Dendritic cell treated with granulocyte-macrophage colony-stimulating factor and Interleukin-4, amounts not matched to agents 40 ng/mL and 50 ng/mL, for 4 days (primary cell): ENCODE measurements around the gene CNGB1.

Experiments used
- H3K27ac Mint-ChIP-seq: one replicate; pipeline ENCODE4 v1.8.0; 2022; ENCODE audit warnings: mild to moderate bottlenecking, mixed read lengths
- H3K27me3 Mint-ChIP-seq: one replicate; pipeline ENCODE4 v1.8.0; 2022; ENCODE audit warnings: mild to moderate bottlenecking, mixed read lengths
- H3K36me3 Mint-ChIP-seq: one replicate; pipeline ENCODE4 v1.8.0; 2022; ENCODE audit warnings: low read depth, mixed read lengths
- H3K4me1 Mint-ChIP-seq: one replicate; pipeline ENCODE4 v1.8.0; 2022; ENCODE audit warnings: low read depth, mixed read lengths
- H3K4me3 Mint-ChIP-seq: one replicate; pipeline ENCODE4 v1.8.0; 2022; ENCODE audit warnings: mild to moderate bottlenecking, moderate library complexity, mixed read lengths
- H3K9me3 Mint-ChIP-seq: one replicate; pipeline ENCODE4 v1.8.0; 2022; ENCODE audit warnings: mixed read lengths
- intact Hi-C: fragments of 100-400 bp; cut with micrococcal nuclease; formaldehyde crosslinking; loops from one replicate; pipeline ENCODE4 v1.15.0; 2022

CNGB1 gene

GRCh38 chr16:57976331-57976796 is 5.4 kb upstream of the CNGB1 start:
- no peak overlapping the region for H3K27ac Mint-ChIP-seq
- no peaks in the 10 kb centered on the region for H3K36me3 Mint-ChIP-seq
- H3K4me3 Mint-ChIP-seq, result no peak overlapping the region
- H3K27me3 Mint-ChIP-seq, result peaks cover 3% of the 10 kb centered on the region
- intact Hi-C loops, result no loop called here
- no peaks in the 10 kb centered on the region for H3K9me3 Mint-ChIP-seq
- H3K4me1 Mint-ChIP-seq, result no peaks in the 10 kb centered on the region

DNA sequence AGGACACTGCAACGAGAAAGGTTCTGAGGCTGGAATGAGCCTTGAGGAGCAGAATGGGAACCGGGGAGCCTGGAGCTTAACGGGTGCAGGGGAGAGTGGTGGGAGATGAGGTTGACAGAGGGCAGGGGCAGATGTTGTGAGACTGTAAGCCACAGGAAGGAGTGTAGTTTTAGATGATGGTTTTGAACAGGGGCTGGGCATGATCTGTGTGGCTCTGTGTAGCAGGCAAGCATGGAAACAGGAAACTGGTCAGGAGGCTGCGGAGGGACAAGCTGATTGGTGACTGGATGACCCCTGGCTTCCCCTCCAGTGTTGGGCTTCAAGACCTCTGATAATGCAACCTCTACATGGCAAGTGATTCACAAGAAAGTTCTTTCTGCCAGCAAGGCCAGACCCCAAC is 1.4 kb upstream of the CNGB1 start:
- no peak overlapping the region for H3K27ac Mint-ChIP-seq
- H3K27me3 Mint-ChIP-seq, result no peaks in the 10 kb centered on the region
- H3K4me3 Mint-ChIP-seq, result no peak overlapping the region
- no peaks in the 10 kb centered on the region for H3K9me3 Mint-ChIP-seq
- H3K36me3 Mint-ChIP-seq, result no peaks in the 10 kb centered on the region
- intact Hi-C loops, result no loop called here
- H3K4me1 Mint-ChIP-seq, result no peaks in the 10 kb centered on the region

DNA sequence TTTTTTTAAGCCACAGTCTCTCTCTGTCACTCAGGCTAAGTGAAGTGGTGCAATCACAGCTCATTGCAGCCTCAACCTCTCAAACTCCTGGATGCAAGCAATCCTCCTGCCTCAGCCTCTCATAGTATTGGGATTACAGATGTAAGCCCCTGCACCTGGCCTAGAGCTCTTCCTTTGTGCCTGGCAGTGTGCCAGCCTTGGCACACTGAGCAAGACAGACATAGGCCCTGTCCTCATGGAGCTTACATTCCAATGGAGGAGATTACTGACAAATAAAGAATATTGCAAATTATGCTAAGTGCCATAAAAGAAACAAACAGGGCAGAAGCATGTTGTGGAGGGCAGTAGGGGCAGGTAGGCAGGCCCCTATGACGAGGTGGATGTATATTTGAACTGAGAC is 920 bp upstream of the CNGB1 start:
- intact Hi-C loops, result no loop called here
- peaks cover 4% of the 10 kb centered on the region for H3K4me1 Mint-ChIP-seq
- no peaks in the 10 kb centered on the region for H3K9me3 Mint-ChIP-seq
- H3K27me3 Mint-ChIP-seq, result peaks cover 1% of the 10 kb centered on the region
- no peaks in the 10 kb centered on the region for H3K36me3 Mint-ChIP-seq
- H3K27ac Mint-ChIP-seq, result no peak overlapping the region
- no peak overlapping the region for H3K4me3 Mint-ChIP-seq

DNA sequence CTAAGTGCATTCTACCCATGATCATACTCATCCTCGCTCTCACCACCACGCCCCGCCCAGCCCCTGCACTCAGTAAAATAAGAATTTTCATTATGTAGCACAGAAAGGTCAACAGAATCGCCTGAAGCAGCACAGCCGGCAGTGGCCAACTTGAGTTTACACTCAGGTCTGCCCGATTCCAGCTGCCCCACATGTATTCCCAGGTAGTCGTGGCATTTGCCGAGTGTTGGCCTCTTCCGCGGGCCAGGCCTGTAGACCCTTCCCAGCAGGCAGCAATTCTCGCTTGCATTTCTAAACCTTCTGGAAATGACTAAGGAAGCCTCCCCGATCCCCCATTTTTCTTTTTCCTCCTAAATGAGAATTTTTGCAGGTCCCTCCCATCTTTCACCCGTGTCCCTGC is 609 bp downstream of the CNGB1 start:
- Mint-ChIP-seq H3K9me3 (no peaks in the 10 kb centered on the region), H3K27ac (no peak overlapping the region), H3K36me3 (no peaks in the 10 kb centered on the region), H3K4me3 (no peak overlapping the region), H3K27me3 (peaks cover 1% of the 10 kb centered on the region), H3K4me1 (peaks cover 5% of the 10 kb centered on the region)
- intact Hi-C loops, result no loop called here

- H3K4me3 Mint-ChIP-seq, result no peak overlapping the region
- no peaks in the 10 kb centered on the region for H3K36me3 Mint-ChIP-seq
- intact Hi-C loops, result no loop called here
- peaks cover 1% of the 10 kb centered on the region for H3K27me3 Mint-ChIP-seq
- H3K9me3 Mint-ChIP-seq, result no peaks in the 10 kb centered on the region
- no peak overlapping the region for H3K27ac Mint-ChIP-seq
- H3K4me1 Mint-ChIP-seq, result peaks cover 5% of the 10 kb centered on the region
These were observed 1.3 kb downstream of the CNGB1 start for GRCh38 chr16:57969451-57970123.

DNA sequence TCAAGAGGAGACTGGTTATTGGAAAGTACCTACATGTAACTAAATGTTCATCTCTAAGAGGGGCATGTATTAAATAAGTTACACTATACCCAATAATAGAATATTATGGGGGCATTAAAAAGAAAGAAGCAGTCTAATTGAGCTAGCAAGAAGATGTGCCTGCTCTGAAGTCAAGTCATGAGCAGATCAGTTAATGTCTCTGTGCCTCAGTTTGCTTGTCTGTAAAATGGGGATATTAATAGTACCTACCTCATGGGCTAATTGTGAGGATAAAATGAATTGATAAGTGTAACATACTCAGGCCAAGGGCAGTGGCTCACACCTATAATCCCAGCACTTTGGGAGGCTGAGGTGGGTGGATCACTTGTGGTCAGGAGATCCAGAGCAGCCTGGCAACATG is 3.0 kb downstream of the CNGB1 start:
- Mint-ChIP-seq H3K27me3 (peaks cover 5% of the 10 kb centered on the region), H3K4me1 (peaks cover 5% of the 10 kb centered on the region), H3K9me3 (no peaks in the 10 kb centered on the region), H3K36me3 (no peaks in the 10 kb centered on the region), H3K27ac (no peak overlapping the region), H3K4me3 (no peak overlapping the region)
- intact Hi-C loops, result no loop called here

DNA sequence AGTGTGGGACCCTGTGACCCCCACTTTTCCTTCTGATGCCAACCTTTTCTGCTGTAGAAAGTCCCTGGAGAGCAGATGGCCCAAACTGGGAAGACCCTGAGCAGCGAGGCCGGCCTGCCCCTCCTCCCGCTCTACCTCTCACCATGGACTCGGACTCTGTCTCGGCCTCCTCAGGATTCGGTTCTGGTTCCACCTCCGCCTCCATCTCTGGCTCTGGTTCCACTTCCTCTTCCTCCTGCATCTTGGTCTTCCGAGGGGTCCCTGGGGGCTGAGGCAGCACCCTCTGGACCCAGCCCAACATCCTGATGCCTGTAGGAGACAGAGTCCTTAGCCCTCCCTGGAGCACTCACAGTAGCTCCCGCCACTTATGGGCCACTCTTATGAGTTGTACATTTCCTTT is 3.9 kb downstream of the CNGB1 start:
- H3K4me3 Mint-ChIP-seq, result no peak overlapping the region
- H3K36me3 Mint-ChIP-seq, result no peaks in the 10 kb centered on the region
- H3K27ac Mint-ChIP-seq, result no peak overlapping the region
- H3K9me3 Mint-ChIP-seq, result no peaks in the 10 kb centered on the region
- peaks cover 5% of the 10 kb centered on the region for H3K4me1 Mint-ChIP-seq
- intact Hi-C loops, result no loop called here
- H3K27me3 Mint-ChIP-seq, result peaks cover 7% of the 10 kb centered on the region

GRCh38 chr16:57966204-57966771 is 4.6 kb downstream of the CNGB1 start:
- H3K36me3 Mint-ChIP-seq, result no peaks in the 10 kb centered on the region
- no peak overlapping the region for H3K27ac Mint-ChIP-seq
- no peak overlapping the region for H3K4me3 Mint-ChIP-seq
- H3K27me3 Mint-ChIP-seq, result peaks cover 7% of the 10 kb centered on the region
- no peaks in the 10 kb centered on the region for H3K9me3 Mint-ChIP-seq
- intact Hi-C loops, result no loop called here
- peaks cover 5% of the 10 kb centered on the region for H3K4me1 Mint-ChIP-seq

DNA sequence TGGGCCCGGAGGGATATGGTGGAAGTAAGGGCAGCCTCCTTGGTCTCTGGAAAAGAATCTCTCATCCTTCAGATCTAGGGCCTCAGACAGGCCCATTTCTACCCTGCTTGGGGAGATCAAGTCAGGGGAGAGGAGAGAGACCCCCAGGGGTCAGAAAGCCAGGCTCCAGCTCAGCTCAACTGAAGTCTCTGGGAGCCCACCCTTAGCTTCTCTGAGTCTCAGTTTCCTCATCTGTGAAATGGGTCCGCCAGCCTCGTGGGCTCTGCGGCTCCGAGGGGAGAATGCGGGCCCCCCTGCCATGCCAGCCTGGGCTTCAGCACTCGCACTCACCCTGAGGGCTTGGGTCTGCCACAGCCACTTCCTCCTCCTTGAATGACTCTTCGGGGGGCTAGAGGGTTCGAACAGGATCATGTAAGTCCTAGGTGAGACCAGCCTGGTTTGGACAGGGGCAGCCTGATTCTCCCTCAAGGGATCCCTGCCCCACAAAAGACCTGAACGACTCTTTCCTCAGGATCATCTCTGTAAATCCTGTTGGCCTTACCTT is 6.7 kb downstream of the CNGB1 start:
- H3K4me3 Mint-ChIP-seq, result no peak overlapping the region

DNA sequence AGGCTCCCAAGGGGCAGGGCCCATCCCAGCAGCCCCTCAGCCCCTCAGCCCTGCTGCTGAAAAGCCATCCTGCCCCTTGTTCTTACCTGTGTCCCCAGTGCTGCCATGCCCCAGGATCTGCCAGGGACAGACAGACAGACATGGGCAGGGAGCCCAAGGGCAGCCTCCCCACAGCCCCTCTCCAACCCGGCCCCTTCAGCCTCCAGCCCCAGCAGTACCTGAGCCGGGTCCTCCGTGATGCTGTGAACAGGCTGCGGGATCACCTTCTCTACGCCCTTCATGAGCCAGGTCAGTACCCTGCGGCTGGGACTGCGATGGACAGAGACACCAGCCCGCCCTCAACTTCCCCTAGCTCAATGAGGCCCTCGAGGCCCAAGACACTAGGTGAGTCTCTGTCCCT is 8.2 kb downstream of the CNGB1 start:
- H3K36me3 Mint-ChIP-seq, result no peaks in the 10 kb centered on the region
- H3K4me3 Mint-ChIP-seq, result no peak overlapping the region
- peaks cover 14% of the 10 kb centered on the region for H3K27me3 Mint-ChIP-seq
- peaks cover 5% of the 10 kb centered on the region for H3K4me1 Mint-ChIP-seq
- no peaks in the 10 kb centered on the region for H3K9me3 Mint-ChIP-seq
- intact Hi-C loops, result no loop called here
- peak overlapping the region; percentile 21 for H3K27ac Mint-ChIP-seq

More for the DNA sequence above, 6.7 kb downstream of the CNGB1 start:
- H3K4me1 Mint-ChIP-seq, result peaks cover 5% of the 10 kb centered on the region
- no peak overlapping the region for H3K27ac Mint-ChIP-seq
- no peaks in the 10 kb centered on the region for H3K9me3 Mint-ChIP-seq
- intact Hi-C loops, result no loop called here
- peaks cover 13% of the 10 kb centered on the region for H3K27me3 Mint-ChIP-seq
- no peaks in the 10 kb centered on the region for H3K36me3 Mint-ChIP-seq

- Mint-ChIP-seq H3K27me3 (peaks cover 13% of the 10 kb centered on the region), H3K4me3 (no peak overlapping the region), H3K4me1 (peaks cover 3% of the 10 kb centered on the region), H3K27ac (no peak overlapping the region), H3K9me3 (no peaks in the 10 kb centered on the region), H3K36me3 (no peaks in the 10 kb centered on the region)
- intact Hi-C loops, result no loop called here
These were observed 8.9 kb downstream of the CNGB1 start for GRCh38 chr16:57962046-57962445.

DNA sequence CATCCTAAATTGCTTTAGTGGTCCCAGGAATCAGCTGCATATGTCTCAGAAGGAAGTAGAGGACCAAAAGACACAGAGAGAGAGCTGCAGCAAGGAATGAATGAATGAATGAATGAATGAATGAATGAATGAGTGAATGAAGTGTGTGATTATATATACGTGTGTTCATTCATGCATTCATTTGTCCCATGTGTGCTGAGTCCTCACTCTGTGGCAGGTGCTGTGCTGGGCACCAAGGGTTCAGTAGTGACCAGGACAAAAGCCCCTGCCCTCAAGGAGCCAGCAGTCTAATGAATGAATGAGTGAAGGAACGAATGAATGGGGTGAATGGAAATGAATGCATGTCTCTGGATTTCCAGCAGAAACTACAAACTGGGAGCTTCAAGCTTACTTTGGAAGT is 9.4 kb downstream of the CNGB1 start:
- Mint-ChIP-seq H3K4me1 (no peaks in the 10 kb centered on the region), H3K27ac (no peak overlapping the region), H3K4me3 (no peak overlapping the region), H3K9me3 (no peaks in the 10 kb centered on the region), H3K27me3 (peaks cover 13% of the 10 kb centered on the region), H3K36me3 (no peaks in the 10 kb centered on the region)
- intact Hi-C loops, result no loop called here

GRCh38 chr16:57960826-57961472 is 10.0 kb downstream of the CNGB1 start:
- no peaks in the 10 kb centered on the region for H3K36me3 Mint-ChIP-seq
- no peaks in the 10 kb centered on the region for H3K4me1 Mint-ChIP-seq
- H3K9me3 Mint-ChIP-seq, result no peaks in the 10 kb centered on the region
- intact Hi-C loops, result no loop called here
- H3K27me3 Mint-ChIP-seq, result peaks cover 13% of the 10 kb centered on the region
- H3K27ac Mint-ChIP-seq, result no peak overlapping the region
- H3K4me3 Mint-ChIP-seq, result no peak overlapping the region

- H3K4me3 Mint-ChIP-seq, result no peak overlapping the region
- H3K4me1 Mint-ChIP-seq, result no peaks in the 10 kb centered on the region
These were observed 10.6 kb downstream of the CNGB1 start for GRCh38 chr16:57960310-57960709.

More at GRCh38 chr16:57960310-57960709, 10.6 kb downstream of the CNGB1 start:
- H3K27ac Mint-ChIP-seq, result no peak overlapping the region
- no peaks in the 10 kb centered on the region for H3K36me3 Mint-ChIP-seq
- peaks cover 13% of the 10 kb centered on the region for H3K27me3 Mint-ChIP-seq
- intact Hi-C loops, result no loop called here
- H3K9me3 Mint-ChIP-seq, result no peaks in the 10 kb centered on the region
